Hippocampal formation (tissue), 2 donors: ENCODE data around the gene FA2H.

Experiments
- DNase-seq, 2 donors: peaks; one replicate each; lab custom pipeline; 2025; lab: John Stamatoyannopoulos, UW

The FA2H gene

GRCh38 chr16:74743668-74744299, 30.8 kb downstream of the FA2H start:
- no peak for DNase-seq

DNA sequence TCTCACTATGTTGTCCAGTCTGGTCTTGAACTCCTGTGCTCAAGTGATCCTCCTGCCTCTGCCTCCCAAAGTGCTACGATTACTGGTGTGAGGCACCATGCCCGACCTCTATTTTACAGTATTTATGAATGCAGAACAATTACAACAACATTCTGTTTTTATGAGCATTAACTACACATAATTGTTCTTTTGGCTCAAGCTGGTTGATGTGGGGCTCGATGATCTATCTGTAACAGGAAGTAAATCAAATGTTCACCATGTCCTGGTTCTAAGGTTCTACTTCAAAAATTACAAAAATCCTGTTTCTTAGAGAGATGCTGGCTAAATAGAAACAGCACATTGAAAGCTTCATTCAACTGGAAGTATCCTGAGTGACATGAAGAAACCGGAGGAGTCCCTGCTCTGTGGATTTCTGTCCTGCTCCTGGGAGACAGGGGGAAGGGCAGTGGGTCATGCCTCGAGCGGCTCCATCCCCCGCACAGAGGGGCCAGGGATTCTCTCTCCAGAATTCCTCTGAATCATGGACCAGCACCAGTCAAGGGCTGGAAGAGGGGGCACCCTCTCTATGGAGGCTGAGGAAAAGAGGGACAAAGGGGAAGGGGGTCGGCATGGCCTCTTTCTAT, 31.5 kb downstream of the FA2H start:
- no peak for DNase-seq

- no peak for DNase-seq
Measured at GRCh38 chr16:74742051-74742481, 32.6 kb downstream of the FA2H start.

DNA sequence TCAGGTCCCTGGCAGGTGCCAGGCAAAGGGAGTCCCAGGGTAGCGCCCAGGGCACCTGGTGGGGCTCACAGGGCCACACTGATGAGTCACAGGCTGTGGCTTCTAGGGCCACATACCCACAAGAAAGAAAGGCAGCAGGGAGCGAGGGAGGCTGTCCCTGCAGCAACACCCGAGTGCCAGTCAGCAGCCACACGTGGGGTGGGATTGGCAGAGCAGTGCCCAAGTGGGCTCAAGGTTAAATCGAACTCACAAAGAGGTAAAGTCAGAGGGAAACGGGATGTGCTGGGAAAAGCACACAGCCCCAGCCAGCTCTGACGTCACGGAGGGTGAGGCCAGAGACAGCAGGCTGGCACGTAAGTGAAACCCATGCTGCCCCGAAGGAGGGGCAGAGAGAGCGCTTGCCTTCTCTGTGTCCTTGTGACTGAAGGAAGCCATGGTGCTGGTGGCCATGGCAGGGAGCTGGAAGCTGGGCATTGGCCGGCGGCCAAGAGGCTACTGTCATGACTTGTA, 33.8 kb downstream of the FA2H start:
- peak; percentile 76 to 81 for DNase-seq

- no peak for DNase-seq
Measured at GRCh38 chr16:74739275-74739674, 35.3 kb downstream of the FA2H start.

DNA sequence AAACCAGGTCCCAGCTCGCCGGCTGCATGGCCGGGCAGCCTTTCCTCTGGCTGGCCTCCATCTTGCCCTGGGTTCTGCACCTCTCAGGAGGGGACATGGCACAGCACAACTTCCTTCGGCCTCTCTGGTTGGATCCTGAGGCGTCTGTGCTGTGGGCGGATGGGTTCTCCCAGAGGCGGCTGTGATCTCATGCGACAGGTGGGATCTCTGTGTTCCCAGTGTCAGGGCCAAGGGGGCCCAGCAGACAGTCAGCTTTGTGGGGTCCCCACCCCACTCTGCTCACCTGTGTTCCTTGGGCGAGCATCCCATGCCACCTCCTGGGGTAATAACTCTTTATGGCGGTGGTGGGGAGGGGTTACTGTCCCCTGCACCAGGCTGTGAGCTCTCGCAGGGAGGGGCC, 35.8 kb downstream of the FA2H start:
- DNase-seq: no peak

GRCh38 chr16:74738113-74738541, 36.5 kb downstream of the FA2H start:
- no peak for DNase-seq

GRCh38 chr16:74737521-74737920, 37.1 kb downstream of the FA2H start:
- no peak for DNase-seq

- no peak for DNase-seq
Measured at GRCh38 chr16:74736531-74737157, 38.0 kb downstream of the FA2H start.

DNA sequence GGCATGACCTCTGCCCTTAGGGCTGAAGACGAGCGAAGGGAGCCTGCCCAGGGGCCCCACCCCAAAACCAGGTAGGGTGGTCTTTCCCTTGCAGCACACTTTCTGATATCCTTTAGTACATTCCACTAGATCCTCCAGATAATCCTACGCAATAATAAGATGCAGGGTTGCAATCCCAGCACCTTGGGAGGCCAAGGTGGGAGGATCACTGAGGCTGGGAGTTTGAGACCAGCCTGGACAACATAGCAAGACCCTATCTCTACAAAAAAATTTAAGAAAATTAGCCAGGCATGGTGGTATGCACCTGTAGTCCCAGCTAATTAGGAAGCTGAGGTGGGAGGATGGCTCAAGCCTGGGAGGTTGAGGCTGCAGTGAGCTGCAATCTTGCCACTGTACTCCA, 39.1 kb downstream of the FA2H start:
- no peak for DNase-seq

DNA sequence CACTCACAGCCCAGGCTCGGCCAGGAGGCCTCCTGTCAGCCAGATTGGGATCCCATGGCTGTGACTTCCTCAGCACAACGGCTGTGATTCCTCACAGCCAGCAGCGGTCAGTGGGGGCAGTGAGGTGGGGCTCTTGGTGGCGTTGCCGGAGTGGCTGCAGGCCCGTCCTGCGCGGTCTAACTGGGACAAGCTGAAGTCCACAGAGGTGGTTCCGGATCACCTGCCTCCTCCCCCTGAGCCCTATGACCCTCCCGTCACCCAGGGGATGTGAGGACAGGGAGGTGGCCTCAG, 39.5 kb downstream of the FA2H start:
- DNase-seq: no peak

- DNase-seq: no peak
Measured at GRCh38 chr16:74734361-74735161, 40.1 kb downstream of the FA2H start.

DNA sequence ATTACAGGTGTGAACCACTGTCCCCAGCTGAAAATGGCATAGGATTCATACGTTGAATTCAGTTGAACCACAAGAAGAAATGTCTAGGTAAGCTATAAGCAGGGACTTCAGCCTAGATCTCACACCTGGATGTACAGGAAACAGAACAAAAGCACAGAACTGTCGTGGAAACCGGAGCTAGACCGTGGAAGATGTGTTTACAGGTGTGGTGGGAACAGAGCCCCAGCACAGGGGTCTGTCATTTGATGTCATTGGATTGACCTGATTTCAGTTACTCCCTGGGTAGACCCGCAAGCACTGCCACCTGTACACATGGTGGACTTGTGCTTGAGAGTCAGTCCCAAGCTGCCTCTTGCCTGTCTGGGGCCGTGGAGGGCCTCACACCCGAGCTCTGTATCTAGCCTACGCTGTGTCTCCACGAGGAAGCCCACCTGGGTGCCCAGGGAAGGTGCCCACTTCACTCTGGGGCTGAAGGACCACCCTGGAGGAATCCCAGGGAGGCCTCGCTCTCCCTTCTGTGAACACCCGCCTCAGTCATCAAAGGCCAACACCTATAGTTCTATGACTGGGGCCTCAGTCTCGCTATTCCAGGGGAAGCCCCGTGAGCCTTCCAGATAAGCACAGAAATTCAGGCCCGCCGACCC, 41.8 kb downstream of the FA2H start:
- DNase-seq: no peak

DNA sequence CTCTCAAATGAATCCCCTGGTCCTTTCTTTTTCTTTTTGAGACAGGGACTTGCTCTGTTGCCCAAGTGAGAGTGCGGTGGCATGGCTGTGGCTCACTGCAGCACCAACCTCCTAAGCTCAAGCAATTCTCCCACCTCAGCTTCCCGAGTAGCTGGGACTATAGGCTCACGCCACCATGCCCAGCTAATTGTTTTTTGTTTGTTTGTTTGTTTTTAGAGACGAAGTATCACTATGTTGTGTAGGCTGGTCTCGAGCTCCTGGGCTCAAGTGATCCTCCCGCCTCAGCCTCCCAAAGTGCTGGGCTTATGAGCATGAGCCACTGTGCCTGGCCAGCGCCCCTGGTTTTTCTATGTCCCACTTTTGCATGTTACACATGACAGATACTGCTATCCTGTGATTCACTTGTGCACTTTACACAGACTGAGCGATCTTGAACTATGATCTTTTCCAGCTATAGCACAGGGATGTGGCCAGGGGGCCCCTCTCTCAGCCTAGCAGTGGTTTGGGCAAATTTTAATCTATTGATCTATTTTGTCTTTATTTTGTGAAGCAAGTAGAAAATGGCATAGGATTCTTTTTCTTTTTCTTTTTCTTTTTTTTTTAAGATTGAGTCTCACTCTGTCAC, 42.7 kb downstream of the FA2H start:
- DNase-seq: no peak

- no peak for DNase-seq
Measured at GRCh38 chr16:74729783-74730683, 44.6 kb downstream of the FA2H start.

DNA sequence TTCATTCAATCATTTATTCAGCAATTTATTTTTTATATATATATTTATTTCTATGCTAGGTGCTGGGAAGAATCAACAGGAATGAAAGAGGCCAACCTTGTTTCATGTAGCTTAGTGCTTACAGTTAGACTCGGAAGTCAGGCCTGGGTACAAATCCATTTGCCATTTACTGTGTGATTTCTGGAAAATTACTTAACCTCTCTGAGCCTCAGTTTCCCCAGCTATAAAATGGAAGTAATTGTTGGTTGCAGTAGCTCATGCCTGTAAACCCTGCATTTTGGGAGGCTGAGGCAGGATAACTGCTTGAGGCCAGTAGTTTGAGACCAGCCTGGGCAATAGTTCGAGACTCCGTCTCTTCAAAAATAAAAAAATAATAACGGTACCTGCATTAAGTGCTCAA, 46.7 kb downstream of the FA2H start:
- DNase-seq: no peak

GRCh38 chr16:74726716-74727115, 47.9 kb downstream of the FA2H start:
- DNase-seq: no peak

GRCh38 chr16:74725651-74726455, 48.8 kb downstream of the FA2H start:
- DNase-seq: no peak

GRCh38 chr16:74724820-74725549, 49.6 kb downstream of the FA2H start:
- peak; percentile 94 to 95 for DNase-seq
